K562 (cell line): ENCODE data around the gene RPE65. TPM values are rescaled to one million over a fixed set of nuclear protein-coding genes. Genes with fewer than 3 reads are reported as not detected.

ENCODE experiments used
- ATAC-seq: fragments of 200-7000 bp; cut with Tn5 transposase; 3 replicates; pipeline ENCODE4 v1.9.1; 2020; ENCODE audit warnings: moderate library complexity
- BruUV-seq: library from RNA; stranded (reverse); fragments of 400-500 nt; replicated peaks from 2 replicates; lab custom pipeline; 2021; lab: Mats Ljungman, UMichigan
- CTCF ChIA-PET: fragments of 300-600 bp; formaldehyde crosslinking; extraction: SDS; loops from one replicate; lab custom pipeline; 2021; ENCODE audit warnings: low intra/inter-chr PET ratio; lab: Yijun Ruan, JAX
- POLR2A ChIA-PET: fragments of 300-600, 350-650 bp; sonication (Branson Sonifier 250); formaldehyde crosslinking; extraction: SDS; loops from one replicate; lab custom pipeline; 2021; ENCODE audit warnings: antibody characterized with exemption, inconsistent platforms; lab: Yijun Ruan, JAX
- DNase-seq, 4 experiments: peaks; one replicate each; pipeline versions ENCODE4 v3.0.0 to v3.0.0-alpha.2; 2011 to 2018; ENCODE audit warnings: low spot score in 3 of 4, mixed read lengths in 3 of 4; ENCODE audit errors: extremely low read depth in 1 of 4
- FAIRE-seq: peaks from 2 replicates; lab custom pipeline; 2011; peaks lifted over from hg19 to GRCh38; lab: Jason Lieb, UNC
- H2AFZ ChIP-seq: 2 replicates; pipeline ENCODE4 v1.6.0; 2011; ENCODE audit warnings: low read depth, low read length, control low read depth, inconsistent platforms
- H3K27ac ChIP-seq: fragments of 200-600 bp; 3 replicates; pipeline ENCODE4 v1.8.0; 2011; ENCODE audit warnings: low read depth, mild to moderate bottlenecking, control low read depth, inconsistent platforms, low read length, moderate library complexity, mixed read lengths; ENCODE audit errors: extremely low read depth
- H3K27me3 ChIP-seq, 2 experiments: fragments of 300-600 bp in 1 of 2; 2 replicates in 1 of 2; 3 replicates in 1 of 2; pipeline versions ENCODE4 v1.6.0 to v1.8.0; 2011; ENCODE audit warnings: inconsistent platforms in 2 of 2, low read length in 2 of 2, mild to moderate bottlenecking in 1 of 2, mixed read lengths in 1 of 2, moderate library complexity in 1 of 2; ENCODE audit not compliant: control insufficient read depth in 2 of 2, insufficient read depth in 2 of 2
- H3K36me3 ChIP-seq: fragments of 300-600 bp; 3 replicates; pipeline ENCODE4 v1.8.0; 2011; ENCODE audit warnings: mild to moderate bottlenecking, low read length, inconsistent platforms; ENCODE audit not compliant: control insufficient read depth, insufficient read depth
- H3K4me1 ChIP-seq, 2 experiments: fragments of 200-600 bp in 1 of 2; replicated peaks in 1 of 2; 2 replicates in 1 of 2; 3 replicates in 1 of 2; pipeline versions ENCODE4 v1.5.1 to v1.8.0; 2011; ENCODE audit warnings: inconsistent platforms in 2 of 2, low read length in 2 of 2, mild to moderate bottlenecking in 1 of 2, mixed read lengths in 1 of 2, moderate library complexity in 1 of 2; ENCODE audit not compliant: control insufficient read depth in 2 of 2, insufficient read depth in 2 of 2
- H3K4me2 ChIP-seq: 2 replicates; pipeline ENCODE4 v1.6.1; 2011; ENCODE audit warnings: low read length, control low read depth, inconsistent platforms, mixed read lengths; ENCODE audit not compliant: insufficient read depth
- H3K4me3 ChIP-seq: fragments of 200-600 bp; sonication (generic), shearing (Covaris generic); 2 replicates; pipeline ENCODE4 v1.5.1; 2016; ENCODE audit warnings: control low read depth, inconsistent platforms
- H3K79me2 ChIP-seq: fragments of 200-600 bp; 3 replicates; pipeline ENCODE4 v1.8.0; 2011; ENCODE audit warnings: low read length, inconsistent platforms; ENCODE audit not compliant: control insufficient read depth, insufficient read depth
- H3K9ac ChIP-seq, 2 experiments: 2 replicates each; pipeline versions ENCODE4 v1.6.0 to v1.6.1; 2011; ENCODE audit warnings: low read depth in 2 of 2, low read length in 2 of 2, control low read depth in 1 of 2, inconsistent platforms in 1 of 2, mild to moderate bottlenecking in 1 of 2, mixed read lengths in 1 of 2; ENCODE audit not compliant: insufficient read depth in 1 of 2
- H3K9me1 ChIP-seq: one replicate; pipeline ENCODE4 v1.6.0; 2011; ENCODE audit warnings: inconsistent platforms, mild to moderate bottlenecking, low read length, moderate library complexity; ENCODE audit not compliant: control insufficient read depth, insufficient read depth
- H3K9me3 ChIP-seq: replicated peaks from 2 replicates; pipeline ENCODE4 v1.5.1; 2011; ENCODE audit warnings: low read depth, low read length, inconsistent platforms; ENCODE audit not compliant: control insufficient read depth, insufficient read depth
- H4K20me1 ChIP-seq: replicated peaks from 2 replicates; pipeline ENCODE4 v1.6.1; 2011; ENCODE audit warnings: low read length, inconsistent platforms, mixed read lengths; ENCODE audit not compliant: control insufficient read depth, insufficient read depth
- CHD1 ChIP-seq: fragments of 200-600 bp; sonication (generic); IDR thresholded peaks from one replicate; pipeline ENCODE4 v1.6.1; 2012; ENCODE audit warnings: mild to moderate bottlenecking, moderate library complexity, low read length, inconsistent platforms
- EGR1 ChIP-seq: fragments of 450-650 bp; conservative IDR thresholded peaks from 2 replicates; pipeline ENCODE4 v1.6.1; 2017; ENCODE audit warnings: mild to moderate bottlenecking
- HCFC1 ChIP-seq: IDR thresholded peaks from 2 replicates; pipeline ENCODE4 v1.6.1; 2012; ENCODE audit warnings: low read depth, low read length, improper control_type of control experiment
- HEY1 ChIP-seq: fragments of 250-450 bp; sonication (Bioruptor Pico); IDR thresholded peaks from 2 replicates; pipeline ENCODE4 v1.5.0; 2020; ENCODE audit warnings: mild to moderate bottlenecking, moderate library complexity, borderline replicate concordance
- MTA3 ChIP-seq: fragments of 450-650 bp; formaldehyde crosslinking; IDR thresholded peaks from 2 replicates; pipeline ENCODE4 v1.6.1; 2017; ENCODE audit warnings: mild to moderate bottlenecking, borderline replicate concordance
- RCOR1 ChIP-seq, 2 experiments: IDR thresholded peaks; 2 replicates each; pipeline ENCODE4 v1.6.1; 2012; ENCODE audit warnings: low read depth in 2 of 2, low read length in 2 of 2, borderline replicate concordance in 1 of 2, improper control_type of control experiment in 1 of 2
- ZNF146 ChIP-seq: IDR thresholded peaks from one replicate; pipeline ENCODE4 v1.6.1; 2018; ENCODE audit warnings: missing compliant biosample characterization; ENCODE audit not compliant: unreplicated experiment
- ZNF695 ChIP-seq: fragments of 450-650 bp; formaldehyde crosslinking; IDR thresholded peaks from 2 replicates; pipeline ENCODE4 v1.4.0; 2020; ENCODE audit warnings: mild to moderate bottlenecking, moderate library complexity
- ZNF778 ChIP-seq: fragments of 450-650 bp; formaldehyde crosslinking; IDR thresholded peaks from 2 replicates; pipeline ENCODE4 v1.4.0; 2020; ENCODE audit warnings: mild to moderate bottlenecking, moderate library complexity
- WGBS: fragments of 100-300 bp; shearing (Covaris generic); methylation state at CpG from one replicate; pipeline ENCODE4 v1.1.6; 2016; ENCODE audit warnings: low coverage, mixed read lengths; ENCODE audit not compliant: insufficient coverage; ENCODE audit errors: missing lambda C conversion rate; 5-methylcytosine and 5-hydroxymethylcytosine counted together
- in situ Hi-C: fragments of 300-500 bp; cut with MboI; formaldehyde crosslinking; loops from 4 replicates; pipeline ENCODE4 v1.15.0; 2018; ENCODE audit warnings: inconsistent platforms, mixed read lengths
- intact Hi-C: fragments of 100-400 bp; cut with micrococcal nuclease; formaldehyde crosslinking; loops from 2 replicates; pipeline ENCODE4 v1.14.2; 2022
- polyA plus RNA-seq, 8 experiments: library from polyadenylated mRNA; depleted of rRNA in 4 of 8; stranded (reverse) in 5 of 8; unstranded in 3 of 8; fragments of >200 nt; fragmentation: Nextera tagmentation in 2 of 8; fragmentation: Illumina TruSeq in 1 of 8; extraction: Ambion mirVana in 2 of 8; extraction: Trizol in 1 of 8; gene quantifications; 2 replicates each; pipeline versions ENCODE4 v1.2.1 to v1.2.3, GENCODE V29; 2011 to 2014; ENCODE audit warnings: inconsistent platforms in 1 of 8, missing spikeins in 1 of 8
- total RNA-seq, 7 experiments: library from RNA; depleted of rRNA in 6 of 7; stranded (reverse); fragments of >200 nt in 6 of 7; fragmentation: Illumina TruSeq in 2 of 7; extraction: Trizol in 2 of 7; gene quantifications; 2 replicates each; pipeline versions ENCODE4 v1.2.1 to v1.2.3, GENCODE V29; 2011 to 2021; ENCODE audit warnings: low replicate concordance in 1 of 7
- TF ChIP-seq, protein P1 (sequence below), 2 experiments: fragments of 450-650 bp in 1 of 2; sonication (generic) in 1 of 2; formaldehyde crosslinking in 1 of 2; IDR thresholded peaks; 2 replicates each; pipeline versions ENCODE4 v1.7.1 to v1.9.0; 2016 to 2022; ENCODE audit warnings: inconsistent platforms in 1 of 2, mild to moderate bottlenecking in 1 of 2, missing genetic modification reagents in 1 of 2

RPE65 gene
- total and polyA plus RNA-seq, 9 of the 15 experiments (the other 6 are each of a cell fraction or from before 2014, with no cell fraction given): 0.14 TPM; not detected in 8

DNA sequence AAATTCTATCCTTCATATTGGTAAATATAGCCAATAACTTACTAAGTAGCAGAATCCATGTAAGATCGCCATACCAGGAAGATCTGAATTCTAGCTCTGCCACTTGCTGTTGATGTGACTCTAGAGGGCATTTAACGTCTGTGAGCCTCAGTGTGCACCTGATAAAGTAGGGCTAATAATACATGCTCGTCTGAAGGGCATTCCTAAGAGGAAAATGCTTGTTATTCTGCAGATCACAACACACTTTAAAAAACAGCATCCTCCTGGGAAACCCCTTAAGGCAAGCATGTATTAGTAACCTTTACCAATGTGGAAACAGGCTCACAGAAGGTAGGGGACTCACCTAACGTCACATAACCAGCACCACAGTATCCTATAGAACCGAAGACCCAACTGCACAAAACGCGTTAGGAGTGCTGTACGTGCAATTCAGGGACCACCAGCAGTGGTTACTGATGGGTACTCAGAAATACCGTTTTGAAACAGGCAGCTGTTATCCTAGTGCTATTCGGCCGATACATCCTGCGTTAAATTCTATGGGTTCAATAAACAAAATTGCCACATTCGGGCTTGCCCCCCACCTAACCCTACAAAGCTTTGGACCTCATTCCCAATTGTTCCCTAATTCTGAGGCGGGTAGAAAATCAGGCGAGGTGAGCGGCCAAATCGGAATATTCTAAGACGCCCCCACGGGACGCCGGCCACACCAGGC, 46.4 kb upstream of the RPE65 start:
- H2AFZ ChIP-seq: peak overlapping the region; percentile 99
- intact Hi-C loops (no loop called here), in situ Hi-C loops (loop anchor here (25.0 kb wide), 1 partner anchor 1641 kb away; no protein-coding TSS in a partner anchor)
- H3K9me3 ChIP-seq: no peaks in the 10 kb centered on the region
- POLR2A ChIA-PET: interaction anchor here (0.6 to 1.5 kb wide), 4 partner anchors 10 to 1703 kb away, joined by 3 to 7 read pairs (median 4); no protein-coding TSS in a partner anchor
- no peaks in the 10 kb centered on the region for H3K9me1 ChIP-seq
- peaks cover 3 to 7% of the 10 kb centered on the region in 2 experiments; a peak in 1 of 5 replicates for H3K4me1 ChIP-seq
- no TSS peak for BruUV-seq
- peak overlapping the region; percentile 99 to 100 for H3K9ac ChIP-seq
- H3K36me3 ChIP-seq: peaks cover 23% of the 10 kb centered on the region; the same call in 2 of the 3 replicates
- FAIRE-seq: peak; percentile 40
- H3K27me3 ChIP-seq: no peaks in the 10 kb centered on the region
- CTCF ChIA-PET: no interaction called here
- 1% methylated on average over 21 of the region's 21 CpGs for WGBS
- peak overlapping the region; percentile 99 for H3K27ac ChIP-seq
- H3K79me2 ChIP-seq: peaks cover 50% of the 10 kb centered on the region
- peak in 3 of 4 experiments; percentile 6 to 30 (median 8) for DNase-seq
- peak overlapping the region; percentile 76 for H3K4me3 ChIP-seq
- ATAC-seq: peak; percentile 22
- no peaks in the 10 kb centered on the region for H4K20me1 ChIP-seq
- peak overlapping the region; percentile 93 for H3K4me2 ChIP-seq
- TF ChIP-seq ZNF778 (no peak), RCOR1 (IDR thresholded peaks at IDR 0.05; ENCODE audit: borderline replicate concordance in 1 of 2, low read depth in 2 of 2, low read length in 2 of 2) (0 out of 4 replicates have a peak, but pooled peaks of 1 of the 2 experiments have one; percentile 17), EGR1 (peak; percentile 26; the same call in 1 of the 2 replicates), HEY1 (CRISPR knock-in tag) (no peak), MTA3 (no peak), HCFC1 (no peak), ZNF146 (CRISPR knock-in tag) (peak; percentile 1), ZNF695 (CRISPR knock-in tag) (no peak), CHD1 (peak; percentile 13)
- TF ChIP-seq, protein P1, sequence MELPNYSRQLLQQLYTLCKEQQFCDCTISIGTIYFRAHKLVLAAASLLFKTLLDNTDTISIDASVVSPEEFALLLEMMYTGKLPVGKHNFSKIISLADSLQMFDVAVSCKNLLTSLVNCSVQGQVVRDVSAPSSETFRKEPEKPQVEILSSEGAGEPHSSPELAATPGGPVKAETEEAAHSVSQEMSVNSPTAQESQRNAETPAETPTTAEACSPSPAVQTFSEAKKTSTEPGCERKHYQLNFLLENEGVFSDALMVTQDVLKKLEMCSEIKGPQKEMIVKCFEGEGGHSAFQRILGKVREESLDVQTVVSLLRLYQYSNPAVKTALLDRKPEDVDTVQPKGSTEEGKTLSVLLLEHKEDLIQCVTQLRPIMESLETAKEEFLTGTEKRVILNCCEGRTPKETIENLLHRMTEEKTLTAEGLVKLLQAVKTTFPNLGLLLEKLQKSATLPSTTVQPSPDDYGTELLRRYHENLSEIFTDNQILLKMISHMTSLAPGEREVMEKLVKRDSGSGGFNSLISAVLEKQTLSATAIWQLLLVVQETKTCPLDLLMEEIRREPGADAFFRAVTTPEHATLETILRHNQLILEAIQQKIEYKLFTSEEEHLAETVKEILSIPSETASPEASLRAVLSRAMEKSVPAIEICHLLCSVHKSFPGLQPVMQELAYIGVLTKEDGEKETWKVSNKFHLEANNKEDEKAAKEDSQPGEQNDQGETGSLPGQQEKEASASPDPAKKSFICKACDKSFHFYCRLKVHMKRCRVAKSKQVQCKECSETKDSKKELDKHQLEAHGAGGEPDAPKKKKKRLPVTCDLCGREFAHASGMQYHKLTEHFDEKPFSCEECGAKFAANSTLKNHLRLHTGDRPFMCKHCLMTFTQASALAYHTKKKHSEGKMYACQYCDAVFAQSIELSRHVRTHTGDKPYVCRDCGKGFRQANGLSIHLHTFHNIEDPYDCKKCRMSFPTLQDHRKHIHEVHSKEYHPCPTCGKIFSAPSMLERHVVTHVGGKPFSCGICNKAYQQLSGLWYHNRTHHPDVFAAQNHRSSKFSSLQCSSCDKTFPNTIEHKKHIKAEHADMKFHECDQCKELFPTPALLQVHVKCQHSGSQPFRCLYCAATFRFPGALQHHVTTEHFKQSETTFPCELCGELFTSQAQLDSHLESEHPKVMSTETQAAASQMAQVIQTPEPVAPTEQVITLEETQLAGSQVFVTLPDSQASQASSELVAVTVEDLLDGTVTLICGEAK (IDR thresholded peaks at IDR 0.05): 0 out of 2 replicates have a peak, but pooled peaks have one; percentile 30
- TF ChIP-seq, protein P1 (CRISPR knock-in tag; IDR thresholded peaks at IDR 0.05): no peak
